SK-N-SH (cell line): ENCODE results near the gene ELOVL4. TPM values are rescaled to one million over a fixed set of nuclear protein-coding genes. Genes with fewer than 3 reads are reported as not detected.

ENCODE experiments used
- CHD2 ChIP-seq: fragments of 150-350 bp; IDR thresholded peaks from 2 replicates; pipeline ENCODE4 v1.6.1; 2018; ENCODE audit warnings: low read length; ENCODE audit not compliant: partially characterized antibody
- EP300 ChIP-seq, 2 experiments: IDR thresholded peaks; 2 replicates each; pipeline versions ENCODE4 v1.4.0 to v1.6.1; 2012; ENCODE audit warnings: borderline replicate concordance in 1 of 2, low read depth in 1 of 2, low read length in 1 of 2
- EZH2phosphoT487 ChIP-seq: fragments of 200-600 bp; sonication (generic); IDR thresholded peaks from 2 replicates; pipeline ENCODE4 v1.6.1; 2017; ENCODE audit warnings: low read depth, mixed run types, mild to moderate bottlenecking, antibody characterized with exemption, moderate library complexity, borderline replicate concordance
- FOXJ3 ChIP-seq: sonication (generic); formaldehyde crosslinking; IDR thresholded peaks from 2 replicates; pipeline ENCODE4 v1.5.1; 2020; ENCODE audit warnings: mild to moderate bottlenecking, missing genetic modification reagents
- FOXM1 ChIP-seq: IDR thresholded peaks from 2 replicates; pipeline ENCODE4 v1.4.0; 2012; ENCODE audit warnings: low read depth, mild to moderate bottlenecking
- GABPA ChIP-seq: IDR thresholded peaks from 2 replicates; pipeline ENCODE4 v1.4.0; 2012; ENCODE audit warnings: low read depth, mild to moderate bottlenecking
- GATA2 ChIP-seq: sonication (generic); formaldehyde crosslinking; IDR thresholded peaks from 2 replicates; pipeline ENCODE4 v1.5.0; 2020; ENCODE audit warnings: mild to moderate bottlenecking, missing genetic modification reagents
- MEF2A ChIP-seq: IDR thresholded peaks from 2 replicates; pipeline ENCODE4 v1.4.0; 2012; ENCODE audit warnings: low read depth, borderline replicate concordance
- MXI1 ChIP-seq: IDR thresholded peaks from 2 replicates; pipeline ENCODE4 v1.6.1; 2012; ENCODE audit warnings: mild to moderate bottlenecking, low read depth, low read length, improper control_type of control experiment
- NRF1 ChIP-seq: IDR thresholded peaks from 2 replicates; pipeline ENCODE4 v1.6.1; 2012; ENCODE audit warnings: low read depth, mild to moderate bottlenecking, low read length
- RAD21 ChIP-seq: IDR thresholded peaks from 2 replicates; pipeline ENCODE4 v1.6.1; 2012; ENCODE audit warnings: mild to moderate bottlenecking, low read length
- RCOR1 ChIP-seq: fragments of 150-350 bp; IDR thresholded peaks from 2 replicates; pipeline ENCODE4 v1.6.1; 2017; ENCODE audit warnings: antibody characterized with exemption, low read length
- TAF1 ChIP-seq: IDR thresholded peaks from 2 replicates; pipeline ENCODE4 v1.6.1; 2012; ENCODE audit warnings: low read depth, mild to moderate bottlenecking, low read length, moderate library complexity, borderline replicate concordance
- TCF12 ChIP-seq: IDR thresholded peaks from 2 replicates; pipeline ENCODE4 v1.4.0; 2012
- polyA plus RNA-seq, 3 experiments: library from polyadenylated mRNA; depleted of rRNA; stranded (reverse); fragments of >200 nt; gene quantifications; 2 replicates each; pipeline ENCODE4 v1.2.3, GENCODE V29; 2012
- TF ChIP-seq, protein P1 (sequence below): IDR thresholded peaks from 2 replicates; pipeline ENCODE4 v1.4.0; 2012; ENCODE audit warnings: low read depth, borderline replicate concordance
- TF ChIP-seq, protein P2 (sequence below): IDR thresholded peaks from 2 replicates; pipeline ENCODE4 v1.4.0; 2012; ENCODE audit warnings: low read depth
- TF ChIP-seq, protein P3 (sequence below): fragments of 200-600 bp; sonication (generic); IDR thresholded peaks from 2 replicates; pipeline ENCODE4 v1.6.1; 2017; ENCODE audit warnings: antibody characterized with exemption, mild to moderate bottlenecking, moderate library complexity
- TF ChIP-seq, protein P4 (sequence below): IDR thresholded peaks from 2 replicates; pipeline ENCODE4 v1.4.0; 2012; ENCODE audit warnings: low read depth, borderline replicate concordance
- TF ChIP-seq, protein P5 (sequence below): fragments of 150-350 bp; IDR thresholded peaks from 2 replicates; pipeline ENCODE4 v1.6.1; 2016; ENCODE audit warnings: mild to moderate bottlenecking, low read depth, low read length
- TF ChIP-seq, protein P6 (sequence below): IDR thresholded peaks from 2 replicates; pipeline ENCODE4; 2012

Gene ELOVL4
- polyA plus RNA-seq, 1 of the 3 experiments (the other 2 are of a cell fraction) = 1.9 TPM

DNA sequence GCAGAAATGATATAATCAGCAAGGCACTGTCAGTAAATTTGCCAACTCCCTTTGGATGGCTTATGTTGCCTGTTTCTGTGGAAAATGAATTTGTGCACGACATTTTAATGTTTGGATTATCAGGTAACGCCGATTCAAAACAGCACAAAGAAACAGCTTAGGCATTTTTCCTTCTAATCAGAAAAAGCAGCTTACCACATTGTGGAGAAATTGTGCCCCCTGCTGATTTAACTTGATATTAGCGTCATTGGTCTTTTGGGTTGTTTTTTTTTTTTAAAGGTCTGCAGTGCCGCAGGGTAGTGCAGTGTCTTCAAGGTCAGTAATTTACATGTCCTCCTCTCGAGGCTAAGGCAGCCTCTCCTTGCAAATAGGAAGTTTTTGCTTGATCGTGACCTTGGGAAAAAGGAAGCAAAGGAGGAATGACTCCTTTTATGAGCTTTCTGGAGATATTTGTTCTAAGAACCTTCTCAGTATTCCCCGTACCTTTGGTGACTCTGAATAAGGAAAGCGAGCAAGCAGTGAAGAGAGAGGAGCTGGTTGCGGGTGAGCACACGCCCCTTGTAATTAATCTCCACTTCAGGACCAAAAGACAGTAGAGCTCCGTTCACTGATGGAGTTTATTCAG lies 79.1 kb downstream of the ELOVL4 start (continued):
- TF ChIP-seq, protein P1, sequence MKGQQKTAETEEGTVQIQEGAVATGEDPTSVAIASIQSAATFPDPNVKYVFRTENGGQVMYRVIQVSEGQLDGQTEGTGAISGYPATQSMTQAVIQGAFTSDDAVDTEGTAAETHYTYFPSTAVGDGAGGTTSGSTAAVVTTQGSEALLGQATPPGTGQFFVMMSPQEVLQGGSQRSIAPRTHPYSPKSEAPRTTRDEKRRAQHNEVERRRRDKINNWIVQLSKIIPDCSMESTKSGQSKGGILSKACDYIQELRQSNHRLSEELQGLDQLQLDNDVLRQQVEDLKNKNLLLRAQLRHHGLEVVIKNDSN = no peak
- no peak for TF ChIP-seq GABPA
- TF ChIP-seq EP300 (IDR thresholded peaks at IDR 0.05; ENCODE audit: borderline replicate concordance in 1 of 2, low read depth in 1 of 2, low read length in 1 of 2) = no peak; a peak in 1 of 4 replicates
- TF ChIP-seq, protein P2, sequence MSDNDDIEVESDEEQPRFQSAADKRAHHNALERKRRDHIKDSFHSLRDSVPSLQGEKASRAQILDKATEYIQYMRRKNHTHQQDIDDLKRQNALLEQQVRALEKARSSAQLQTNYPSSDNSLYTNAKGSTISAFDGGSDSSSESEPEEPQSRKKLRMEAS = no peak
- TF ChIP-seq, protein P3, sequence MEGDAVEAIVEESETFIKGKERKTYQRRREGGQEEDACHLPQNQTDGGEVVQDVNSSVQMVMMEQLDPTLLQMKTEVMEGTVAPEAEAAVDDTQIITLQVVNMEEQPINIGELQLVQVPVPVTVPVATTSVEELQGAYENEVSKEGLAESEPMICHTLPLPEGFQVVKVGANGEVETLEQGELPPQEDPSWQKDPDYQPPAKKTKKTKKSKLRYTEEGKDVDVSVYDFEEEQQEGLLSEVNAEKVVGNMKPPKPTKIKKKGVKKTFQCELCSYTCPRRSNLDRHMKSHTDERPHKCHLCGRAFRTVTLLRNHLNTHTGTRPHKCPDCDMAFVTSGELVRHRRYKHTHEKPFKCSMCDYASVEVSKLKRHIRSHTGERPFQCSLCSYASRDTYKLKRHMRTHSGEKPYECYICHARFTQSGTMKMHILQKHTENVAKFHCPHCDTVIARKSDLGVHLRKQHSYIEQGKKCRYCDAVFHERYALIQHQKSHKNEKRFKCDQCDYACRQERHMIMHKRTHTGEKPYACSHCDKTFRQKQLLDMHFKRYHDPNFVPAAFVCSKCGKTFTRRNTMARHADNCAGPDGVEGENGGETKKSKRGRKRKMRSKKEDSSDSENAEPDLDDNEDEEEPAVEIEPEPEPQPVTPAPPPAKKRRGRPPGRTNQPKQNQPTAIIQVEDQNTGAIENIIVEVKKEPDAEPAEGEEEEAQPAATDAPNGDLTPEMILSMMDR = peak; percentile 77
- peak; percentile 38 for TF ChIP-seq CHD2
- peak; percentile 63 for TF ChIP-seq GATA2
- TF ChIP-seq TCF12 = 0 out of 2 replicates have a peak, but pooled peaks have one; percentile 9
- no peak for TF ChIP-seq EZH2phosphoT487
- no peak for TF ChIP-seq MEF2A
- TF ChIP-seq, protein P4, sequence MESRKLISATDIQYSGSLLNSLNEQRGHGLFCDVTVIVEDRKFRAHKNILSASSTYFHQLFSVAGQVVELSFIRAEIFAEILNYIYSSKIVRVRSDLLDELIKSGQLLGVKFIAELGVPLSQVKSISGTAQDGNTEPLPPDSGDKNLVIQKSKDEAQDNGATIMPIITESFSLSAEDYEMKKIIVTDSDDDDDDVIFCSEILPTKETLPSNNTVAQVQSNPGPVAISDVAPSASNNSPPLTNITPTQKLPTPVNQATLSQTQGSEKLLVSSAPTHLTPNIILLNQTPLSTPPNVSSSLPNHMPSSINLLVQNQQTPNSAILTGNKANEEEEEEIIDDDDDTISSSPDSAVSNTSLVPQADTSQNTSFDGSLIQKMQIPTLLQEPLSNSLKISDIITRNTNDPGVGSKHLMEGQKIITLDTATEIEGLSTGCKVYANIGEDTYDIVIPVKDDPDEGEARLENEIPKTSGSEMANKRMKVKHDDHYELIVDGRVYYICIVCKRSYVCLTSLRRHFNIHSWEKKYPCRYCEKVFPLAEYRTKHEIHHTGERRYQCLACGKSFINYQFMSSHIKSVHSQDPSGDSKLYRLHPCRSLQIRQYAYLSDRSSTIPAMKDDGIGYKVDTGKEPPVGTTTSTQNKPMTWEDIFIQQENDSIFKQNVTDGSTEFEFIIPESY = no peak
- no peak for TF ChIP-seq FOXM1
- TF ChIP-seq MXI1 = 0 out of 2 replicates have a peak, but pooled peaks have one; percentile 48
- TF ChIP-seq NRF1 = no peak
- TF ChIP-seq RAD21 = peak; percentile 90
- no peak for TF ChIP-seq TAF1
- TF ChIP-seq, protein P5, sequence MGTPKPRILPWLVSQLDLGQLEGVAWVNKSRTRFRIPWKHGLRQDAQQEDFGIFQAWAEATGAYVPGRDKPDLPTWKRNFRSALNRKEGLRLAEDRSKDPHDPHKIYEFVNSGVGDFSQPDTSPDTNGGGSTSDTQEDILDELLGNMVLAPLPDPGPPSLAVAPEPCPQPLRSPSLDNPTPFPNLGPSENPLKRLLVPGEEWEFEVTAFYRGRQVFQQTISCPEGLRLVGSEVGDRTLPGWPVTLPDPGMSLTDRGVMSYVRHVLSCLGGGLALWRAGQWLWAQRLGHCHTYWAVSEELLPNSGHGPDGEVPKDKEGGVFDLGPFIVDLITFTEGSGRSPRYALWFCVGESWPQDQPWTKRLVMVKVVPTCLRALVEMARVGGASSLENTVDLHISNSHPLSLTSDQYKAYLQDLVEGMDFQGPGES = no peak
- no peak; the same call in 1 of the 2 replicates for TF ChIP-seq RCOR1
- TF ChIP-seq, protein P6, sequence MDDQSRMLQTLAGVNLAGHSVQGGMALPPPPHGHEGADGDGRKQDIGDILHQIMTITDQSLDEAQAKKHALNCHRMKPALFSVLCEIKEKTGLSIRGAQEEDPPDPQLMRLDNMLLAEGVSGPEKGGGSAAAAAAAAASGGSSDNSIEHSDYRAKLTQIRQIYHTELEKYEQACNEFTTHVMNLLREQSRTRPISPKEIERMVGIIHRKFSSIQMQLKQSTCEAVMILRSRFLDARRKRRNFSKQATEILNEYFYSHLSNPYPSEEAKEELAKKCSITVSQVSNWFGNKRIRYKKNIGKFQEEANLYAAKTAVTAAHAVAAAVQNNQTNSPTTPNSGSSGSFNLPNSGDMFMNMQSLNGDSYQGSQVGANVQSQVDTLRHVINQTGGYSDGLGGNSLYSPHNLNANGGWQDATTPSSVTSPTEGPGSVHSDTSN = no peak
- TF ChIP-seq FOXJ3 = no peak; the same call in 1 of the 2 replicates

Other genes with a start within 250 kb of the ELOVL4 start
- 3.6 and 4.1 TPM in 2 replicates for gene TTK, start 57.1 kb upstream of the ELOVL4 start, polyA plus RNA-seq (2012; rRNA removed)
- gene BCKDHB, start 159.1 kb upstream of the ELOVL4 start, polyA plus RNA-seq (2012; rRNA removed) = 19.9 and 26.9 TPM in 2 replicates